Measurements from ENCODE around the gene PLBD2. TPM values are rescaled to one million over a fixed set of nuclear protein-coding genes. Genes with fewer than 3 reads are reported as not detected.

PLBD2 gene
- total RNA-seq, 1 experiment from 2014 or later, result 31.4 TPM

DNA sequence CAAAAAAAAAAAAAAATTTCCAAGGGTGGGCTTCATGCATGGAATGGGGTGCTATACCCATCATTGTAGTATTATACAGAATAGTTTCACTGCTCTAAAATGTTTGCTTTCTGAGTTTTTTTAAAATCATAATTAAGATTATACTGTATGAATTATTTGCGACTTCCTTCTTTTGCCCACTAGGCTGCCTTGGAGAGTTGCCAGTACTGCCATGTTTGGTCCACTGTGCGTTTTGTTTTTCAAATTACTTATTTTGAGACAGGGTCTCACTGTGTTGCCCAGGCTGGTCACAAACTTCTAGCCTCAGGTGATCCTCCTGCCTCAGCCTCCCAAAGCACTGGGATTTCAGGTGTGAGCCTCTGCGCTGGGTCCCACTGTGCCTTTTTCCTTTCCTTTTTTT is 19.9 kb downstream of the PLBD2 start:
- H3K9me3 Mint-ChIP-seq, result no peaks in the 10 kb centered on the region
- H3K23me2 ChIP-seq (ENCODE audit: insufficient read length, low read depth, low read length, poor library complexity, severe bottlenecking), result no peaks in the 10 kb centered on the region
- no peak overlapping the region for H4K5ac ChIP-seq (ENCODE audit: insufficient read length, low read depth, low read length)
- H2BK12ac ChIP-seq (ENCODE audit: insufficient read length, low read depth, low read length), result no peak overlapping the region
- no peak overlapping the region for H3K4me3 Mint-ChIP-seq
- no peak overlapping the region for H3K4ac ChIP-seq (ENCODE audit: low read depth, low read length)
- no peak overlapping the region for H2BK5ac ChIP-seq (ENCODE audit: insufficient read length, low read length)
- H2AFZ ChIP-seq (ENCODE audit: low read length), result no peak overlapping the region
- TF ChIP-seq, protein P1, sequence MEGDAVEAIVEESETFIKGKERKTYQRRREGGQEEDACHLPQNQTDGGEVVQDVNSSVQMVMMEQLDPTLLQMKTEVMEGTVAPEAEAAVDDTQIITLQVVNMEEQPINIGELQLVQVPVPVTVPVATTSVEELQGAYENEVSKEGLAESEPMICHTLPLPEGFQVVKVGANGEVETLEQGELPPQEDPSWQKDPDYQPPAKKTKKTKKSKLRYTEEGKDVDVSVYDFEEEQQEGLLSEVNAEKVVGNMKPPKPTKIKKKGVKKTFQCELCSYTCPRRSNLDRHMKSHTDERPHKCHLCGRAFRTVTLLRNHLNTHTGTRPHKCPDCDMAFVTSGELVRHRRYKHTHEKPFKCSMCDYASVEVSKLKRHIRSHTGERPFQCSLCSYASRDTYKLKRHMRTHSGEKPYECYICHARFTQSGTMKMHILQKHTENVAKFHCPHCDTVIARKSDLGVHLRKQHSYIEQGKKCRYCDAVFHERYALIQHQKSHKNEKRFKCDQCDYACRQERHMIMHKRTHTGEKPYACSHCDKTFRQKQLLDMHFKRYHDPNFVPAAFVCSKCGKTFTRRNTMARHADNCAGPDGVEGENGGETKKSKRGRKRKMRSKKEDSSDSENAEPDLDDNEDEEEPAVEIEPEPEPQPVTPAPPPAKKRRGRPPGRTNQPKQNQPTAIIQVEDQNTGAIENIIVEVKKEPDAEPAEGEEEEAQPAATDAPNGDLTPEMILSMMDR (conservative IDR thresholded peaks at IDR 0.05), result no peak
- H3K4me1 Mint-ChIP-seq, result peaks cover 0 to 3% of the 10 kb centered on the region in 2 experiments; a peak in 2 of 4 replicates
- no peak overlapping the region for H3K14ac ChIP-seq (ENCODE audit: insufficient read depth, low read length)
- H3K56ac ChIP-seq (ENCODE audit: insufficient read length, low read depth, low read length), result no peak overlapping the region
- H3K79me1 ChIP-seq (ENCODE audit: insufficient read depth, low read depth, low read length, poor library complexity, severe bottlenecking), result no peaks in the 10 kb centered on the region
- no peak overlapping the region for H2BK15ac ChIP-seq (ENCODE audit: low read depth, low read length)
- no peak for DNase-seq
- H3K4me1 ChIP-seq (ENCODE audit: insufficient read depth, low read length), result no peaks in the 10 kb centered on the region
- no peak overlapping the region for H3K4me2 ChIP-seq (ENCODE audit: insufficient read depth, insufficient read length, low read length)
- H2AK5ac ChIP-seq (ENCODE audit: insufficient read length, low read length), result no peak overlapping the region
- no peaks in the 10 kb centered on the region for H3K27me3 ChIP-seq (ENCODE audit: insufficient read depth, low read length)
- H3K79me2 ChIP-seq (ENCODE audit: insufficient read depth, low read length), result no peaks in the 10 kb centered on the region
- no peak overlapping the region for H3K27ac Mint-ChIP-seq
- no peak overlapping the region for H2BK120ac ChIP-seq (ENCODE audit: low read depth, low read length, poor library complexity, severe bottlenecking)
- H3K9ac ChIP-seq (ENCODE audit: extremely low read depth, insufficient read length, low read length), result no peak overlapping the region
- no CpG with 5 or more reads among the region's 3 CpGs for WGBS (ENCODE audit: extremely low coverage, insufficient read length, low lambda C conversion rate)
- no peaks in the 10 kb centered on the region for H3K27me3 Mint-ChIP-seq (ENCODE audit: low read depth)
- no peaks in the 10 kb centered on the region for H3K9me3 ChIP-seq (ENCODE audit: control insufficient read depth, low read depth, low read length)
- no peak overlapping the region for H3K23ac ChIP-seq (ENCODE audit: insufficient read length, low read depth, low read length)
- H3K27ac ChIP-seq (ENCODE audit: insufficient read length, low read depth, low read length), result no peak overlapping the region
- H4K91ac ChIP-seq (ENCODE audit: insufficient read length, low read depth, low read length), result no peak overlapping the region
- H4K8ac ChIP-seq (replicated peaks; ENCODE audit: insufficient read length, low read depth, low read length), result no peak overlapping the region
- H3K36me3 Mint-ChIP-seq (ENCODE audit: insufficient read depth in 1 of 3, low read depth in 3 of 3), result peaks cover 11 to 35% (median 32%) of the 10 kb centered on the region in 3 experiments; a peak in 6 of 7 replicates
- no peaks in the 10 kb centered on the region for H4K20me1 ChIP-seq (ENCODE audit: control insufficient read depth, insufficient read depth, insufficient read length)
- H3K18ac ChIP-seq (ENCODE audit: insufficient read length, low read depth, low read length), result no peak overlapping the region
- no peak overlapping the region for H2BK20ac ChIP-seq (ENCODE audit: low read depth, low read length, poor library complexity, severe bottlenecking)
- no peak overlapping the region for H3T11ph ChIP-seq (ENCODE audit: low read length)
